Kidney tubule cell (primary cell): ENCODE results near the gene FIZ1.
"Not testable (repeated sequence)": the region's sequence is repeated elsewhere in the genome, so short reads cannot be mapped to it uniquely, and the experiment has no call there.

Source experiments
- DNase-seq: peaks from one replicate; pipeline ENCODE4 v3.0.0-alpha.2; 2018; ENCODE audit warnings: low spot score

FIZ1 gene

GRCh38 chr19:55576746-55577145 is 22.6 kb downstream of the FIZ1 start:
- DNase-seq: no peak

- not testable (repeated sequence) for DNase-seq
Measured at GRCh38 chr19:55573929-55574328, 25.4 kb downstream of the FIZ1 start.

DNA sequence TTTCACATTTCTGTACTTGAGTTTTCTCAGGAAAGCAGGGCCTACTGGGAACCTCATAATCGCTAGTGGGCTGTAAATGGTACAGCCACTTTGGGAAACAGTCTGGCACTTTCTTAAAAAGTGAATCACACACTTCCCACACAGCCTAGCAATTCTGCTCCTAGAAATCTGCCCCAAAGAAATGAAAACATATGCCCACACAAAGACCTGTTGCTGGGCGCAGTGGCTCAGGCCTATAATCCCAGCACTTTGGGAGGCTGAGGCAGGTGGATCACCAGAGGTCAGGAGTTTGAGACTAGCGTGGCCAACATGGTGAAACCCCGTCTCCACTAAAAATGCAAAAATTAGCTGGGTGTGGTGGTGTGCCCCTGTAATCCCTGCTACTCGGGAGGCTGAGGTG is 29.8 kb downstream of the FIZ1 start:
- not testable (repeated sequence) for DNase-seq

DNA sequence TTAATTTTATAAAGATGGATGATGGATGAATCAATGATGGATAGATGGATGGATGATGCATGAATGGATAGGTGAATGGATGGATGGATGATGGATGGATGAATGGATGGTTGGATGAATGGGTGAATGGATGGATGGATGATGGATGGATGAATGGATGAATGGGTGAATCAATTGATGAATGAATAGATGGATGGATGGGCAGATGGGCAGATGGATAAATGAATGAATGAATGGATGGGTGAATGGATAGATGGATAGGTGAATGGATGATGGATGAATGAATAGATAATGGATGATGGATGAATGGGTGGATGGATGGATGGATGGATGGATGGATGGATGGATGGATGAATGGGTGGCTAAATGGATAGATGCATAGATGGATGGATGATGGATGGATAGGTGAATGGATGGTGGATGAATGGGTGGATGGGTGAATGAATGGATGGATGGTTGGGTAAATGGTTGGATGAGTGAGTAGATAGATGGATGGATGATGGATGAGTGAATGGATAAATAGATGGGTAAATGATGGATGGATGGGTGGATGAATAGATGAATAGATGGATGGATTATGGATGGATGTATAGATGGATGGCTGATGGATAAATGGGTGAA is 31.5 kb downstream of the FIZ1 start:
- no peak for DNase-seq

DNA sequence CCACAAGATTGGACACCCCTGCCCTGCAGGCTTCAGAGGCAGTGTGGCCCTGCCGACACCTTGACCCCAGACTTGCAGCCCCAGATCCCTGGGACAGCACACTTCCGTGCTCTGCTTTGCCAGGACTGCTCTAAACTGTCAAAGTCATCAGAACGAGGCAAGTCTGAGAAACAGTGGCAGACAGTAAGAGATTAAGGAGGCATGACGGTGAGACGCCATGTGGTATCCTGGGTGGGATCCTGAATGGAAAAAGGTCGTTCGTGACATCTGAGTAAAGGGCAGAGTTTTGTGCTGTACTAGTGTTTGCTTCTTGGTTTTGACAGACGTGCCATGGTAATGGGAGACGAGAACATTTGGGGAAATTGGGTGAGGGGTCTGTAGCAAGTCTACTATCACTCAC is 32.5 kb downstream of the FIZ1 start:
- no peak for DNase-seq

- no peak for DNase-seq
Measured at GRCh38 chr19:55563261-55563690, 36.0 kb downstream of the FIZ1 start.

GRCh38 chr19:55559684-55560083 is 39.6 kb downstream of the FIZ1 start:
- no peak for DNase-seq

DNA sequence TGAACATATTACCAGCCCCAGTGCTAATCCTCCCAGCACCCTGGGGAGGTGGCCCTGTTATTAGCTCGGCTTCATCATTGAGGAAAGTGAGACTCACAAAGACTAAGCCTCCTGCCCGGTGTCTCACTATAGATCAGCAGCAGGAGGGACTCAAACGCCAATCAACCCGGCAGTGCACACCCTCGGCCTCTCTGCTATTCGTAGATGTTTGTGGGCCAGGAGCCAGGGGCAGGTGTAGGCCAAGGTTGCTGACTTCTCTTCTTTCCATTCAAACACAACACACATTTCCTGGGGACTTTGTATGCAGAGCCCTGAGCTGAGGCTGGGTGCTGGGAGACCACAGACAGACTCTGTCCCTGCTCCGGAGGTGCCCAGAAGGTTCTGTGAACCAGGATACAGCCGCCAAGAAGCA is 44.6 kb downstream of the FIZ1 start:
- no peak for DNase-seq

DNA sequence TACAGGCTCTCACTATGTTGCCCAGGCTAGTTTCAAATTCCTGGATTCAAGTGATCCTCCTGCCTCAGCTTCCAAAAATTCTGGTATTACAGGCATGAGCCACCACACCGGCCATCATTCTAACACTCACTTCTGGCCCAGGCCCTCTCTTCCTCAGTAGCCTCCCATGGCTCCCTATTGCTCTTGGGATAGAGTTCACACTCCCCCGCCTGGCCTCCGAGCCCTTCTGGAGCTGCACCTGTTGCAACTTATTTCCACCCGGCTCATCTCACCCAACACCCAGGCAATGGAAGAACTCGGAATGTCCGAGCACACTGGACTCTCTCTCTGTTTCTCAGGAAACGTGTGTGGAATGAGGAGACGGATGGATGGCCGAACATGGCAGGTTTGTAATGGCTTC is 45.0 kb downstream of the FIZ1 start:
- no peak for DNase-seq

DNA sequence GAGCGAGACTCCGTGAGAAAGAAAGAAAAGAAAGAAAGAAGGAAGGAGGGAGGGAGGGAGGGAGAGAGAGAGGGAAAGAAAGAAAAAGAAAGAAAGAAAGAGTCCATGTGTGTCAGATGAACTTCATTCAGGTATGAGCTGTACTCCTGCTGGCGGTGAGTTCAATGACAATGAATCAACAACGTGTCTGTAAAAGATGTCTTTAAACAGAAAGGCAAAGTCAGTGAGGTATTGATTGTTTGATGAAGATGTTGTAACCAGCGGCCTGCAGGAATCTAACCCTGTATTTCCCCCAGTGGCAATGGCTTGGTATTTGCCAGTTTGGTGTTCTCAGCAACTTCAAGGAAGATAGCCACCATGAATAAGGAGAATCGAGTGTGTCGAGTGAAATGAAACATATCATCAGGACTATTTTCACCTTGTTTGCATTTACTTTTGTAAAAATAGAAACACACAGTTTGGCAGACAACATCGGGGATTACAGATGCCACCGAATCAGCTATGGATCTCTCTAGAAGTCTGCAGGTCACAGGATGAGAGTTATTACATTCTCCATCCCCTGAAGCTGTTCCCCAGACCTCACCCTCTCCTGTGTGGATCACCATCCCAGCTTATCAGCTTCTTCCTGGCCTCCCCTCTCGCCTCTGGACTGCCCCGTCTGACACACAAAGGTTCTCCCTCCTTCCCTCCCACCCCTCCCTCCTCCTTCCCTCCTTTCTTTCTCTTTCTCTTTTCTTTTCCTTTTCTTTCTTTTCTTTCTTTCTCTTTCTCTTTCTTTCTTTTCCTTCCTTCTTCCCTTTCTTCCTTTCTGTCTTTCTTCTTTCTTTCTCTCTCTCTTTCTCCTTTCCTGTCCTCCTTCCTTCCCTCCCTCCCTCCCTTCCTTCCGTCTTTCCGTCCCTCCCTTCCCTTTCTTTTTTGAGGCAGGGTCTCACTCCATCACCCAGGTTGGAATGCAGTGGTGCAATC is 45.8 kb downstream of the FIZ1 start:
- DNase-seq: no peak

DNA sequence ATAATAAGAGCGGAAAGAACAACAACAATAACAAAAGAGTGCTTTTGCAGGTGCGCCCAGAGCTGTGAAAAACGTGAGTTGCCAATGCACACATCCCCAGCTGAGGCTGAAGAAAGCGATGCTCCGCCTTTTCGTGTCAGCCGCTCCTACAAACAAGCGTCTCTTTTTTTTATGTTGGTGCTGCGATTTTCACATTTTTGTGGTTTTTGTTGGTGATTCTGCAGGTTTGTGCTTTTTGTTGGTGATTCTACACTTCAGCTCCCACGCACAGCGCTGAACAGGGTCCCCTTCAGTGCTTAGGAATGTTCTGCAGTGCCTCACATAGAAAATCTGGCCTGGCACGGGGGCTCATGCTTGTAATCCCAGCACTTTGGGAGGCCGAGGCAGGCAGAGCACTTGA is 46.7 kb downstream of the FIZ1 start:
- peak; percentile 9 for DNase-seq

DNA sequence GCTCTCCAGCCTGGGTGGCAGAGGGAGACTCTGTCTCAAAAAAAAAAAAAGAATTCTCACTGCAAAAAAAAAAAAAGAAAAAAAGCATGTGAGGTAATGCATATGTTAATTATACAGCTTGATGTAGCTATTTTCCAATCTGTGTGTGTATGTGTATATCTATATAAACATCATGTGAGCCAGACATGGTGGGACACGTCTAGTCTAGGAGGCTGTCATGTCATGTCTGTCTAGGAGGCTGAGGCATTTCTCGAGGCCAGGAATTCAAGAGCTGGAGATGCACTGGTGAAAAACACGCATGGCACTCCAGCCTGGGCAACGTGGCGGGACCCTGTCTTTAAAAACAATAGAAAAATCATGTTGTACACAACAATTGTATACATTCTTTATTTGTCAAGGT is 47.1 kb downstream of the FIZ1 start:
- no peak for DNase-seq

DNA sequence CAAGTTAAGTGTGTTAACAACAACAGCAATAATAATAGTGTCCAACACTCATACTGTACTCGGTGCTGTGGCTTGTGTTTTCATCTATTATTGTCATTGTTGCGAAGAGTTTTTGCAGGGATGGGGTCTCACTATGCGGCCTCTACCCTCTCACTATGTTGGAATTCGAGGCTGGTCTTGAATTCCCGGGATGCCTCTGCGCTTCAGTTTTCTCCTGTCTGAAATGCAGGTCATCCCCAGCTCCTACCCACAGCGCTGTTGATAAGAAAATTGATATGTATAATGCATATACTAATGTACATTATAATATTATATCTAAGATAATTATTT is 49.0 kb downstream of the FIZ1 start:
- no peak for DNase-seq

- DNase-seq: peak; percentile 94
Measured at GRCh38 chr19:55549500-55550320, 49.6 kb downstream of the FIZ1 start.

DNA sequence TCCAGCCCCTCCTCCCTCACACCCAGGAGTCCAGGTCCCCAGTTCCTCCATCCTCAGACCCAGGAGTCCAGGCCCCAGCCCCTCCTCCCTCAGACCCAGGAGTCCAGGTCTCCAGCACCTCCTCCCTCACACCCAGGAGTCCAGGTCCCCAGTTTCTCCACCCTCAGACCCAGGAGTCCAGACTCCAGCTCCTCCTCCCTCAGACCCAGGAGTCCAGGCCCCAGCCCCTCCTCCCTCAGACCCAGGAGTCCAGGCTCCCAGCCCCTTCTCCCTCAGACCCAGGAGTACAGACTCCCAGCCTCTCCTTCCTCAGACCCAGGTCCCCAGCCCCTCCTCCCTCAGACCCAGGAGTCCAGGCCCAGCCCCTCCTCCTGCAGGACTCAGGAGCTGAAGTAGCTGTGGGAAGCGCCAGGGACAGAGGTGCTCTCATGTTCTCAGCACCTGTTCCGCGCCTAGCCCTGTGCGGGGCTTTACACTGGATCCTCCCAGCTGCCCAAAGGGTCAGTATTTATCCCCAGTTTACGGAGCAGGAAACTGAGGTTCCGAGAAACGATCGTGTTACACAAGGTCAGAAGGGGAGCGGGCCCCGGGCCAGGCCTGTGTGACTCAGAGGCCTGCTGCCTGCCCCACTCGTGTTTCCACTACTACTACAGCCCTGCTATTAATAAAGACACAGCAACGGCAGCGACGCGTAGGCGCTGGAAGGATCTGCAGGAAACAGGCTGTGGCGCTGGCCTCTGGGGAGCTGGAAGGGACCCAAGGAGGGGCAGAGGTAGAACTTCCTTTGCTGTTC is 52.3 kb downstream of the FIZ1 start:
- DNase-seq: peak; percentile 6

GRCh38 chr19:55546011-55546410 is 53.3 kb downstream of the FIZ1 start:
- DNase-seq: no peak

DNA sequence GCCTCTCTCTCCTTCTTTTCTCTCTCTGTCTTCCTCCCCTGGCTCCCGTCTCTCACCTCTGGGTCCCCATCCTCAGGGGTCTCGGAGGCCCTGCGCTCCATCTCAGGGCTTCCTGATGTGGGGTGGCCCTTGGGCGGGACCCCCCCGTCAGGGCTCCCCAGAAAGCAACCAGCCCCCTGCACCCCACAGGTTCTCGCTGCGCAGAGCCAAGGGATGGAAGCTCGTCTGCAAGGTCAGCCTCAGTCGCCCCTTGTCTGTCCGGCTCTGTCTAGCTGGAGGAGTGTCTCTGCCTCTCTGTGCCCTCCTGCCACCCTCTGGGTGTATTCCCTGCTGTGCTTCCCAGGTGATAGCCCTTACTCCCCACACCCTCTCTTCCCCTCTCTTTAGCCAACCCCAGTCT is 53.9 kb downstream of the FIZ1 start, which contains the start of gene SBK3:
Gene SBK3, minus strand, starts transcription at position 101 of the 400 bp plus-strand sequence. Its CDS starts 0 bp downstream, at position 101.
- DNase-seq: no peak

GRCh38 chr19:55544776-55545439 is 54.4 kb downstream of the FIZ1 start:
- no peak for DNase-seq

- no peak for DNase-seq
Measured at GRCh38 chr19:55544014-55544413, 55.3 kb downstream of the FIZ1 start.

- DNase-seq: no peak
Measured at GRCh38 chr19:55543567-55543966, 55.8 kb downstream of the FIZ1 start.

- no peak for DNase-seq
Measured at GRCh38 chr19:55542292-55542855, 56.9 kb downstream of the FIZ1 start.
